GM18511 (cell line): ENCODE measurements around the gene BTN2A1.
"Not testable (repeated sequence)": the region's sequence is repeated elsewhere in the genome, so short reads cannot be mapped to it uniquely, and the experiment has no call there.

Source experiments
- ATAC-seq: cut with Tn5 transposase; IDR thresholded peaks from one replicate; pipeline ENCODE4 v1.9.1; 2021; ENCODE audit warnings: mild to moderate bottlenecking, moderate library complexity; ENCODE audit not compliant: unreplicated experiment

BTN2A1 gene

DNA sequence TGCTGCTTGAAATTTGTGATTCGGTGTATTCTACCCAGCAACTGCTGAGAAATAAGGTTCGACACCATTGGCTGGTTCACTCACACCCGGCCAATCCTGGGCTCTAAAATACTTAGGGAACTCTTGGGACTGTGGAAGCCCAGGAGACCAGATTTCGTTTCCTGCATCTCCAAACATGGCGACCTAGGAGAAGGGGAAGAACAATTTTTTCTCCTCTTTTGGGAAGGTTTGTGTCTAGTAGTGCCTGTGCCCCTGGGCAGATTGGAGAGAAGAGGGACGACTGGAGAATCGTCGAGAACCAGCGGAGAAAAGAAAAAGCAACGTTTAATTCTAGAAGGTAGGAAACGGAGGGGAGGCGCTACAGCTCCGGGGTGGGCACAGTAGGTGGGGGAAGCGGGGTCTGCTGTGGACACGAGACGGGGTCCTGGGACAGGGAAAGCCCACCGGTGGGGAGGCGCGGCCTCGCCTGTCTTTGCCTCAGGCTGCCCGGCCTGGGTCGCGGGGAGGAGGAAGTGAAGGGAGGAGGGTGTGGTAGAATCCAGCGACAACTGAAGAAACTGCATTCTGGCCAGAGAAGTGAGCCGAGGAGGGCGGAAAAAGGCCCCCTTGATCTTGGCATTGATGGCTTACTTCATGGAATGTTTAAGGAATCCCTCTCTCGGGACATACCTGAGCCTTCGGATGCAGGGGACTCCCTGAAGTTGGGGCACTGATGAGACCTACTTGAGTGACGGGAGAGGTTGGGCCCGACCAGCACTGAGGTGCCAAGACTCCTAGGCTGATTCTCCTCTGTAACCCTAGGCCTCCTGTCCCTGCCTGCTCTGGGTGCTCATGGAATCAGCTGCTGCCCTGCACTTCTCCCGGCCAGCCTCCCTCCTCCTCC is at the start of gene BTN2A1:
Gene BTN2A1 (plus strand): TSS at position 150 of the 883 bp plus-strand sequence. CDS start 682 bp downstream, at position 832.
- ATAC-seq: peak; percentile 99

DNA sequence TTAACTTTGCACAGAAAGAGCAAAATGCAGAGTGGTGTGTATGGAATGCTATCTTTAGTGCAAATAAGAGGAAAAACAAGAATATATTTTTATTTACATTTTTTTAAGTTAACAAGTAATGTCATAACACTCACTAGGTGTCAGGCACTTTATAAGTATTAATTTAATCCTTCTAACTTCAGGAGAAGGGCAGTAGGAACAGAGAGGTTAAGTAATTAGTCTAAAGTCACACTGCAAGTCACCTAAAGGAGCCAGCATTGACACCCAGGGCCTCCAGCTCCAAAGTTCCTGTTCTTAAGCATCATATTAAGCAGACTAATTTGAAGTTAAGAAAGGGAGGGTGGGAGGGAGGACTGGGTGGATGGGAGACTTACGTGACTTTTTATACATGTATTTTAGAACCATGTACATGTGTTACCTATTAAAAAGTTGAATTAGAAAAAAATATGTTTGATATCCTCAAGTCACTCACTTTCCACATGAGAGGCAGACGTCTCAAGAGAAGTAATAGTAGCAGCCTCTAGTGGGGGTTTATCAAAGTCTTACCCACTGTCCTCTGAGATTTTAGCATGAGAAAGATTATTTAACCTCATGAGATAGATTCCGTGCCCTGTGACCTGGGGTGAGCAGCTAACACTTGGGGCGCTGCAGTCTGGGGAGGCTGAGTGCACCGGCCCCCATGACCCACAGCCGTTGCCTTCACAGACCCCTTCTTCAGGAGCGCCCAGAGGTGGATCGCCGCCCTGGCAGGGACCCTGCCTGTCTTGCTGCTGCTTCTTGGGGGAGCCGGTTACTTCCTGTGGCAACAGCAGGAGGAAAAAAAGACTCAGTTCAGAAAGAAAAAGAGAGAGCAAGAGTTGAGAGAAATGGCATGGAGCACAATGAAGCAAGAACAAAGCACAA is 48.7 kb upstream of the BTN2A1 start:
- no peak for ATAC-seq

DNA sequence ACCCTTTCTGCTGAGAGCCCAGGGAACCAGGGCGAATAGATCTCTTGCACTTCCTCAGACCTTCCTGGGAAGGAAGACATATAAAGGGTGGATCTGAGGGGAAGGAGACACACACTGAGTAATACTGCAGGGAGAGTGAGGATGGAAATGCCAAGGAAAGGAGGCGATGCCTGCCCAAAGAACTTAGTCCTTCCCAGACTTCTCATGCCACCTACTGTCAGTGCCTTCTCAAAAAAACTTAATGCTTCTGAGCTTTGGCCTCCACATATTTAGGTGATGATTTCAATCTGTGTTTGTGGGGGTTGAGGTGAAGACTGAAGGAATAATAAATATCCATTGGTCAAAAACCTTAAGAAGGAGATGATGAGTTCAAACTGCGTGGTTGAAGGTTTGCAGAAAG is 46.0 kb upstream of the BTN2A1 start:
- ATAC-seq: no peak

DNA sequence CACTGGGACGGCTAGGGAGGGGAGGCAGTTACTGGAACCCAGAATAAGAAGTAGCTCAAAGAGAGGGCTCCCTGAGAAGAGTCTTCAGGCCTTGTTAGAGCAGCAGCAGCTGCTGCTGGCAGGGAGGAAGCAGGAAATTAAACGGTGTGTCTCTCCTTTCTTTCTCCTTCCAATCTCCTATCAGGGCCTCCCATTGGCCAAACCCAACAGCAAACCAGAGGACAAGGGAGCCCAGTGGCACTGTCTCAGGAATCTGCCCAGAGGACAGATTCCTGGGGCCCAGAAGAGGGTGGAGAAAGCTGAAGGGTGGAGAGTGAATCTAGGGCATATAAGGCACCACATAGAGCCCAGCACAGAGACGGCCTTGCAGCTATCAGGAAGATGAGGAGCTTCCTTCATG is 45.5 kb upstream of the BTN2A1 start:
- ATAC-seq: no peak

DNA sequence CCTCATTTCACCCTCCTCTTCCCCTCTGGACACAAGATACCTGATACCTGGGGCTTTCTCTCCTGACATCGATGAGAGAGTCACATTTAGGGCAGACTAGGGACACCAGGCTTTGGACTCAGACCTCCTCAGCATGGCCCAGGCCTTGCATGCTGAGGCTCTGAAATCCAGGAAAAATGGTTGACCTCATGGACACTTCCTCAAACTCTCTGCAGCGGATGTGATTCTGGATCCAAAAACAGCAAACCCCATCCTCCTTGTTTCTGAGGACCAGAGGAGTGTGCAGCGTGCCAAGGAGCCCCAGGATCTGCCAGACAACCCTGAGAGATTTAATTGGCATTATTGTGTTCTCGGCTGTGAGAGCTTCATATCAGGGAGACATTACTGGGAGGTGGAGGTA is 44.8 kb upstream of the BTN2A1 start:
- ATAC-seq: no peak

DNA sequence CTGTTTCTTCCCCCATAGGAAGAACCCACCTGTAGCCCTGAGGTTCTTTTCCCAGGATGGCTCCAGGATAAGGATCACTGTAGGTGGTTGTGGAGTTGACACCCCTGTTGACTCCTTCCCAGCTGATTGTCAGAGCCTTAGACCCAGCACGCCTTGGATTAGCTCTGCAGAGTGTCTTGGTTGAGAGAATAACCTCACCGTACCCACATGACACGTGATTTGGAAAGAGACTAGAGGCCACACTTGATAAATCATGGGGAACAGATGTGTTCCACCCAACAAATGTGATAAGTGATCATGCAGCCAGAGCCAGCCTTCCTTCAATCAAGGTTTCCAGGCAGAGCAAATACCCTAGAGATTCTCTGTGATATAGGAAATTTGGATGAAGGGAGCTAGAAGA is 43.5 kb upstream of the BTN2A1 start:
- no peak for ATAC-seq

DNA sequence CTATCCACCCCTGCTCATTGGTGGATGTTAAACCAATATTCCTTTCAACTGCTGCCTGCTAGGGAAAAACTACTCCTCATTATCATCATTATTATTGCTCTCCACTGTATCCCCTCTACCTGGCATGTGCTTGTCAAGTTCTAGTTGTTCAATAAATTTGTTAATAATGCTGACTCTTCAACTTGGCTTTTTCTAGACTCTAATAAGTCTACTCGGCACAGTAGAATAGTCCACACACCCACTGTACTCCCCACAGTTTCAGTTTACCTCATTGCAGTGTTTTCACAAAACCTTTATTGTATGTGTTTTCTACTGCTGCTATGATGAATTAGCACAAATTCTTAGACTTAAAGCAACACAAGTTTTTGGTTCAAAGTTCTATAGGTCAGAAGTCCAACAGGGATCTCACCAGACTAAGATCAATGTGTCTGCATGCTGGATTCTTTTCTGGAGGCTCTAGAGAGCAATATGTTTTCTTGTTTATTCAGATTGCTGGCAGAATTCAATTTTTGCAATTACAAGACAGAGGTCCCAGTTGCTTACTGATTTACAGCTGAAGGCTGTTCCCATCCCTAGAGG is 42.6 kb upstream of the BTN2A1 start:
- no peak for ATAC-seq

DNA sequence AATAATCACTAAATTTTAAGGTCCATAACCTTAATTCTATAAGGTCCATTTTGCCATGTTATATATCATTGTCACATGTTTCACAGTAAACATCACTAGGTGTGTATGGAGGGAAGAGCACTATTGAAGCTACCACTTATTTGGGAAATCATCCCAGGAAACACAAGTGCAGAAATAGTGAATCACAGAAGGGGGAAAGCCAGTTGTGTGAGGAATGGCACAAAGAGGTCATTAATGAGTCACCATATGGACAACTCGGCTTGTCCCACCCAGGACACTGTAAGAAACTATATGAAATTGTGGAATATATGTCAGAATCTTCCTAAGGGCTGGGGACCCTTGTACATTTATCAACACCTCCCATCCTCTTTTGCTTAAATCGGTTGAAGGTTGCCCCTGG is 42.0 kb upstream of the BTN2A1 start:
- ATAC-seq: no peak

DNA sequence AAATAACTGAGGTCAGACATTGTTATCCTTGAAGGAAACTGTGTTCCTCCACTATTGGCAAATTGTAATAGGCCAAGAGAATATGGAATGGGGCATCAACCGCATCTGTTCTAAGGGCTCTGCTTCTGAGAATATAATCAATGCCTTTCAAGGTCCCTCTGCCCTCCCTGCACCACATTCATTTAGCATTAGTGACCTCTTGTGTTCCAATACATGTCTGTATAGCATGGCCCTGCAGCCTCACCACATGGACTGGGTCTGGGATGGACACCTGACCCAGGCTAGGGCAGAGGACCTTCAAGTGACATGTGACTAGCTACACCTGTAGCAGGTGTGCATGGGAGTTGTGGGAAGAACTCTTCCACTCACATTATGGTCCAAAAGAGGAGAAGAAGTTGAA is 41.5 kb upstream of the BTN2A1 start:
- no peak for ATAC-seq

DNA sequence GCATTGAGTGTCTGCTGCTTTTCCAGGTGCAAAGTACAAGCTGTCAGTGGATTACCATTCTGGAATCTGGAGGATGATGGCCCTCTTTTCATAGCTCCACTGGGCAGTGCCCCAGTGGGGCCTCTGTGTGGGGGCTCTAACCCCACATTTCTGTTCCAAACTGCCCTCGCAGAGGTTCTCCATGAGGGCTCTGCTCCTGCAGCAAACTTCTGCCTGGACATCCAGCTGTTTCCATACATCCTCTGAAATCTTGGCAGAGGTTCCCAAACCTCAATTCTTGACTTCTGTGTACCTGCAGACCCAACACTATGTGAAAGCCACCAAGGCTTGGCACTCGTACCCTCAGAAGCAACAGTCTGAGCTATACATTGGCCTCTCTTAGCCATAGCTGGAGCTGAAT is 39.7 kb upstream of the BTN2A1 start:
- not testable (repeated sequence) for ATAC-seq

DNA sequence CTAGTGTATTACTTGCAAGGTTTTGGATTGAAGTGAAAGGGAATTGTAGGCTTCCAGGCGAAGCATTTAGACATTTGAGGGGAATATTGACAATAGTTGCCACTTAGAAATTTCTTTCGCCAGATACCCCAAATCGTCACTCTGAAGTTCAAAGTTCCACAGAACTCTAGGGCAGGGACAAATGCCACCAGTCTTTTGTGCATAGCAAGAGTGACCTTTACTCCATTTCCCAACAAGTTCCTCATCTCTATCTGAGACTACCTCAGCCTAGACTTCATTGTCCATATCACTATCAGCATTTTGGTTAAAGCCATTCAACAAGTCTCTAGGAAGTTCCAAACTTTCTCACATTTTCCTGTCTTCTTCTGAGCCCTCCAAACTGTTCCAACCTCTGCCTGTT is 39.0 kb upstream of the BTN2A1 start:
- ATAC-seq: not testable (repeated sequence)

DNA sequence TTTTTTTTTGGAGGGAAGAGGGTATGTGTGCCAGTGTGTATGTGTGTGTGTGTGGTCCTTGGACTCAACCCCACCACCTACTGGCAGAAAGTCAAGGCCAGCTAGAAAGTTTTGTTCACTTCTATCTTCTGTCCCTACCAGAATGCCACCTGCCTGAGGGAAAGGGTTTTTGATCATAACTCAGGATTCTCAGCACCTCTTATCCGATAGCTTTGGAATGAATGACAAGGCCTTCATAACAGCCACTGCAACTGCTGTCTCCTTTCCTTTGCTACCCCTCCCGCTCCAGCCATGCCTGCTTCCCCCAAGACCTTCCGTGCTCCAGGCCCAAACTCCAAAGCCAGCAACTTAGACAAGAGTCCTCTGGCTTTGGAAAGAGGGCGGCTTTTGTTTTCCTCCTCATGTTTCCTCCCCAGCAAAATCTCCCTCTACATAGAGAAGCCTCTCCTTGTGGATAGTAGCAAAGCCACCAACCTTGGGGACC is 37.0 kb upstream of the BTN2A1 start:
- no peak for ATAC-seq

DNA sequence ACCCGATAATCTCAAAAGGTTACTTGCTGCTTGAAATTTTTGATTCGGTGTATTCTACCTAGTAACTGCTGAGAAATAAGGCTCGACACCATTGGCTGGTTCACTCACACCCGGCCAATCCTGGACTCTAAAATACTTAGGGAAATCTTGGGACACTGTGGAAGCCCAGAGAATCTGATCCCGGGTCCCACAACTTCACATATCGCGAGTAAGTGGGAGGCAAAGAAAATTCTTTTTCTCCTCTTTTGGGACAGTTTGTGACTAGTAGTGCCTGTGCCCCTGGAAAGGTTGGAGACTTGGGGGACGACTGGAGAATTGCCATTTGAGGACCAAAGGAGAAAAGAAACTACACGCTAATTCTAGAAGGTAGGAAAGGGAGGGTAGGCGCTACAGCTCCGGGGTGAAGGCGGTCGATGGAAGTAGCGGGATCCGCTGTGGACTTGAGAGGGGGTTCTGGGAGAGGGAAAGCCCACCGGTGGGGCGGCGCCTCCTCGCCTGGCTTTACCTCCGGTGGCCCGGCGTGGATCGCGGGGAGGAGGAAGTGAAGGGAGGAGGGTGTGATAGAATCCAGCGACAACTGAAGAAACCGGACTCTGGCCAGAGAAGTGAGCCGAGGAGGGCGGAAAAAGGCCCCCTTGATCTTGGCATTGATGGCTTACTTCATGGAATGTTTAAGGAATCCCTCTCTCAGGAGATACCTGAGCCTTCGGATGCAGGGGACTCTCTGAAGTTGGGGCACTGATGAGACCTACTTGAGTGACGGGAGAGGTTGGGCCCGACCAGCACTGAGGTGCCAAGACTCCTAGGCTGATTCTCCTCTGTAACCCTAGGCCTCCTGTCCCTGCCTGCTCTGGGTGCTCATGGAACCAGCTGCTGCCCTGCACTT is 36.3 kb upstream of the BTN2A1 start:
- ATAC-seq: peak; percentile 94

DNA sequence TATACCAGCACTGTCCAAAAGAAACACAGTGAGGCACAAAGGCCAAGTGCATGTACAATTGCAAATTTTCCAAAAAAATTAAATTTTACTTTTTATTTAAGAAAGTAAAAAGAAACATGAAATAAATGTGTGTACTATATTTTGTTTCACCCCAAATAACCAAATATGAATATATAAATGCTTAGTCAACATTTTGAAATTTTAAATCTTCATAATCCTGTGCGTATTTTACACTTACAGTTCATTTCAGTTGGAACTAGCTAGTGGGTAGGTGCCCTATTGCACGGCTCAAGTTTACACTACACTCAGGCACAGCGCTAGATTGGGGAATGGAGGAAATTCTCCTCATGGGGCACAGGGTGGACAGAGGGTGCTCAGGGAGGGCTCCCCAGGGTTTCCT is 35.4 kb upstream of the BTN2A1 start:
- ATAC-seq: no peak

DNA sequence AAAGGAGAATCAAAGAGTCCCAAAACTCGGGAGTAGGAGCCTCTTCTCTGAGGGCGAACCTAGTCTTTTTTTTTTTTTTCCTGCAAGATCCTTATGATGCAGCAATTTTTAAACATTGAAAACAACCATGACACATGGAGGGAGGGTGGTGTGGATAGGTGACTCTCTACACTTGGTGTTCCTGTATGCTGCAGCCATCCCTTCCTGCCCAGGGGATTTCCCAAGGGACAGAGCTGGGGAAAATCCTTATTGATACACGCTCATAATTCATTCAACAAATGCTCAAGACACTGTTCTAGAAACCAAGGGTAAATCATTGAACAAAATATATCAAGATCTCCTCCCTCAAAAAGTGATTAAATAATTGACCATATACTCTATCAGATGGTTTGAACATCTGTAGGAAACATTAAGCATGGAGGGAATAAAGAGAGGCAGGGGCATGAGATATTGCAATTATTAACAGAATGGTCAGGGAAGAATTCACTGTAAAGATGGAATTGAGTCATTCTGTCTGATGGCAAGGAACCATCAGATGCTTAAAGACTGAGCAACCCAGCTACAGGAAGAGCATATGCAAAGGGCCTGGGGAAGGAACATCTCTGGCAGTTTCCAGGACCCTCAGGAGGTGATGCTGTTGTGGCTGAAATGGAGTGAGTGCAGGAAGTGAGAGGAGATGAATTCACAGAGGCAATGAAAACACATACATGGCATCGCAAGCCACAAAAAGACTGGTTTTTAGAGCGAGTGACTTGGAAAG is 30.9 kb upstream of the BTN2A1 start:
- ATAC-seq: no peak

DNA sequence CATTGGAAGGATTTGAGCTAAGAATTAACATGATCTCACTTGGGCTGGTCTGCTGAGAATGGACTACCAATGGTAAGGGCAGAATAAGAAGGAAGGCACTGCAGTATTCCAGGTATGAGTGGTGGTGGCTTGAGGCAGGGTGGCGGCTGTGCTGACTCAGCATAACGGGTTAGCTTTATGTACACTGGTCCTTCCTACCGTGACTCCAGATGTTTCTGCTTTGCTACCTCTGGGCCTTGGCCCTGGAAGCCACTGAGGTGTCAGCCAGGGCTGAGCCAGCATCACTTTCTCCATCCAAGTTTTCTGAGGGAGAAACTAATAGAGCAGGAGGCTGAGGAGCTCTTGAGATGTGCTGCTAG is 30.3 kb upstream of the BTN2A1 start:
- no peak for ATAC-seq

DNA sequence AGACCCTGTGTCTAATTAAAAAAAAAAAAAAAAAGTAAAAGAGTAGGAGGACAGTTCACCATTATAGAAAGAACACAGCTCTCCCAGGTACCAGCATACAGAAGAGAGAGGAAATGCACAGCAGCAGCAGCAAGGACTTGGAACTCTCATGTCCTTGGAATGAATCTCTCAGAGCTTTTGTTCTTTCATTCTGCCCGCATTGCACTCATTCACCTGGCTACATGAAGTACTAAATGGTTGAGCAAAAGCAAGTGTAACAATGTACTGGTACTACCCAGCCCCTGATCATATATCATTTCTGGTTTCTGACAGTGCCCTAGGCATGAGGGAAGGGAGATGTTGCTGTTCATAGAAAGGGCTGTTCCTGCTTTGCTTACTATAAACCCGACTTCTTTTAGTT is 29.5 kb upstream of the BTN2A1 start:
- ATAC-seq: no peak

DNA sequence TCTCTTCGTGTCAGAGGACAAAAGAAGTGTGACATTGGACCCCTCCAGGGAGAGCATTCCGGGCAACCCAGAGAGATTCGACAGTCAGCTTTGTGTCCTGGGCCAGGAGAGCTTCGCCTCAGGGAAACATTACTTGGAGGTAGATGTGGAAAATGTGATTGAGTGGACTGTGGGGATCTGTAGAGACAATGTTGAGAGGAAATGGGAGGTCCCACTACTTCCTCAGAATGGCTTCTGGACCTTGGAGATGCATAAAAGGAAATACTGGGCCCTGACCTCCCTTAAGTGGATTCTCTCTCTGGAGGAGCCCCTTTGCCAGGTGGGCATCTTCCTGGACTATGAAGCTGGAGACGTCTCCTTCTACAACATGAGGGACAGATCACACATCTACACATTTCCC is 27.0 kb upstream of the BTN2A1 start:
- ATAC-seq: no peak

DNA sequence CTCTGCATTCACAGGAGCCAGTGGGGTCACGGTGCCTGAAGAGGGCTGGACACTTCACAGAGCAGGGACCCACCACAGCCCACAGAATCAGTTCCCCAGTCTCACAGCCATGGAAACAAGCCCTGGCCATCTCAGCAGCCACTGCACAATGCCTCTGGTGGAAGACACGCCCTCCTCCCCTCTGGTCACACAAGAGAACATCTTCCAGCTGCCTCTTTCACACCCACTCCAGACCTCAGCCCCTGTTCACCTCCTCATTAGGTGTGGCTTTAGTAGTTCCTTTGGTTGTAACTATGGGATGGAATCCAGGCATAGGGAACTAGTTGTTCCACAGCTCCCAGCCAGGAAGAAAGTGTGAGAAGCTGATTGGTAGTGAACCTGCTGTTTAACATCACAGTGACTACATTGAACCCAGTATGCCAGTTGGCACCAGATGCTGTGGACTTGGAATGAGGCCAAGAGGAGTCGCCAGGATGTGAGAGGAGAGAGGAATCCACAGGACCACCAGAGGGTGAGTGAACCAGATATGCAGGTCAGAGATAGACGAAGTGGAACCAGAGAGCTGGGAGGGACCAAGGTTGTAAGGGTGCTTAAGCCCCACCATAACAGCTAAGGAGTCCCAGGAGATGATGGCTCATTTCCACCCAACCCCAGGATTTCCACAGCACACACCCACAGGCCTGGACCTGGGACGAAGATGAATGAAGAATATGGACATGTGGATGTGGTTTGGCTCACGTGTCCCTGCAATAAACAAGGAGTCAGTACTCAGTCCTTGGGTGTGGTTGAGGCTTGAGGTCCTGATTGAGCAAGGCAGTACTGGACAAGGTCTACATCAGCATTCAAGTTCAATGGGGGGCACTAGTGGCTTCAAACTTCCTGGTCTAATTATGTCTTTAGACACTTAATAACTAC is 26.2 kb upstream of the BTN2A1 start:
- no peak for ATAC-seq
